CD4-positive, alpha-beta T cell treated with Interleukin-15 for 1 hour (primary cell): Measurements from ENCODE around the gene HHAT.

Experiments used
- DNase-seq: peaks from one replicate; pipeline ENCODE4 v3.0.0-alpha.2; 2020

Gene HHAT

GRCh38 chr1:210617293-210617692 is 288.6 kb downstream of the HHAT start:
- no peak for DNase-seq

- no peak for DNase-seq
Observed at GRCh38 chr1:210618369-210618768, 289.7 kb downstream of the HHAT start.

GRCh38 chr1:210620867-210621488 is 292.3 kb downstream of the HHAT start:
- no peak for DNase-seq

GRCh38 chr1:210621712-210622111 is 293.0 kb downstream of the HHAT start:
- DNase-seq, result no peak

- no peak for DNase-seq
Observed at GRCh38 chr1:210624722-210625121, 296.0 kb downstream of the HHAT start.

- no peak for DNase-seq
Observed at GRCh38 chr1:210625715-210626114, 297.0 kb downstream of the HHAT start.

GRCh38 chr1:210626341-210626740 is 297.6 kb downstream of the HHAT start:
- DNase-seq, result no peak

GRCh38 chr1:210627755-210628154 is 299.1 kb downstream of the HHAT start:
- no peak for DNase-seq

- no peak for DNase-seq
Observed at GRCh38 chr1:210629276-210629675, 300.6 kb downstream of the HHAT start.

GRCh38 chr1:210631399-210631798 is 302.7 kb downstream of the HHAT start:
- no peak for DNase-seq

GRCh38 chr1:210633140-210633539 is 304.4 kb downstream of the HHAT start:
- DNase-seq, result no peak

GRCh38 chr1:210633636-210634035 is 304.9 kb downstream of the HHAT start:
- DNase-seq, result no peak

- no peak for DNase-seq
Observed at GRCh38 chr1:210635108-210635507, 306.4 kb downstream of the HHAT start.

GRCh38 chr1:210641582-210641981 is 312.9 kb downstream of the HHAT start:
- DNase-seq, result no peak

GRCh38 chr1:210645582-210646257 is 317.0 kb downstream of the HHAT start:
- DNase-seq, result no peak

- DNase-seq, result no peak
Observed at GRCh38 chr1:210646258-210646616, 317.5 kb downstream of the HHAT start.

GRCh38 chr1:210647406-210648333 is 319.0 kb downstream of the HHAT start:
- no peak for DNase-seq

- no peak for DNase-seq
Observed at GRCh38 chr1:210648588-210649269, 320.0 kb downstream of the HHAT start.

- DNase-seq, result no peak
Observed at GRCh38 chr1:210650403-210650802, 321.7 kb downstream of the HHAT start.

GRCh38 chr1:210652329-210652954 is 323.7 kb downstream of the HHAT start:
- DNase-seq, result no peak

- DNase-seq, result no peak
Observed at GRCh38 chr1:210653771-210654170, 325.1 kb downstream of the HHAT start.

GRCh38 chr1:210654176-210654981 is 325.7 kb downstream of the HHAT start:
- no peak for DNase-seq
